OCI-LY7 (cell line): ENCODE data around the gene TYW1B.
"Not testable (repeated sequence)": the region's sequence is repeated elsewhere in the genome, so short reads cannot be mapped to it uniquely, and the experiment has no call there.

Source experiments
- EZH2phosphoT487 ChIP-seq: fragments of 200-600 bp; sonication (generic); IDR thresholded peaks from 2 replicates; pipeline ENCODE4 v1.6.1; 2018; ENCODE audit warnings: low read depth, borderline replicate concordance, mild to moderate bottlenecking, mixed run types, antibody characterized with exemption, low read length, moderate library complexity, mixed read lengths
- TF ChIP-seq, protein P1 (sequence below): fragments of 200-600 bp; sonication (generic); conservative IDR thresholded peaks from 2 replicates; pipeline ENCODE4 v1.5.1; 2014; ENCODE audit warnings: mild to moderate bottlenecking, antibody characterized with exemption, low read length, moderate library complexity, mixed read lengths

DNA sequence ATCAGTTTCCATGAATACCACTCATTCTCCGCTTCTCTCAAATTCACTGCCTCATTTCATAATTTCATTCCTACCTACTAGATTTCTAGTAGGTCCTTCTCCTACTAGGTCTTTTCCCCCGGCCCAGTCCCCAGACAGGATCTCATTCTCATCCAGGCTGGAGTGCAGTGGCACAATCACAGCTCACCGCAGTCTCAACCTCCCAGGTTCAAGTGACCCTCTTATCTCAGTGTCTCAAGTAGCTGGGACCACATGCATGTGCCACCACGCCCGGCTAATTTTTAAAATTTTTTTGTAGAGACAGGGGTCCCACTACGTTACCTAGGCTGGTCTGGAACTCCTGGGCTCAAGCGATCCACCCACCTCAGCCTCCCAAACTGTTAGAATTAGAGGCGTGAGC, 132.5 kb downstream of the TYW1B start:
- TF ChIP-seq, protein P1, sequence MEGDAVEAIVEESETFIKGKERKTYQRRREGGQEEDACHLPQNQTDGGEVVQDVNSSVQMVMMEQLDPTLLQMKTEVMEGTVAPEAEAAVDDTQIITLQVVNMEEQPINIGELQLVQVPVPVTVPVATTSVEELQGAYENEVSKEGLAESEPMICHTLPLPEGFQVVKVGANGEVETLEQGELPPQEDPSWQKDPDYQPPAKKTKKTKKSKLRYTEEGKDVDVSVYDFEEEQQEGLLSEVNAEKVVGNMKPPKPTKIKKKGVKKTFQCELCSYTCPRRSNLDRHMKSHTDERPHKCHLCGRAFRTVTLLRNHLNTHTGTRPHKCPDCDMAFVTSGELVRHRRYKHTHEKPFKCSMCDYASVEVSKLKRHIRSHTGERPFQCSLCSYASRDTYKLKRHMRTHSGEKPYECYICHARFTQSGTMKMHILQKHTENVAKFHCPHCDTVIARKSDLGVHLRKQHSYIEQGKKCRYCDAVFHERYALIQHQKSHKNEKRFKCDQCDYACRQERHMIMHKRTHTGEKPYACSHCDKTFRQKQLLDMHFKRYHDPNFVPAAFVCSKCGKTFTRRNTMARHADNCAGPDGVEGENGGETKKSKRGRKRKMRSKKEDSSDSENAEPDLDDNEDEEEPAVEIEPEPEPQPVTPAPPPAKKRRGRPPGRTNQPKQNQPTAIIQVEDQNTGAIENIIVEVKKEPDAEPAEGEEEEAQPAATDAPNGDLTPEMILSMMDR, result not testable (repeated sequence)
- not testable (repeated sequence) for TF ChIP-seq EZH2phosphoT487
